Ammon's horn (tissue), 1 donor: Measurements from ENCODE around the gene AIG1.
"Not testable (repeated sequence)": the region's sequence is repeated elsewhere in the genome, so short reads cannot be mapped to it uniquely, and the experiment has no call there.

Experiments used
- DNase-seq: peaks from one replicate; pipeline ENCODE4 v3.0.0-alpha.2; 2016; ENCODE audit warnings: low spot score

The AIG1 gene

DNA sequence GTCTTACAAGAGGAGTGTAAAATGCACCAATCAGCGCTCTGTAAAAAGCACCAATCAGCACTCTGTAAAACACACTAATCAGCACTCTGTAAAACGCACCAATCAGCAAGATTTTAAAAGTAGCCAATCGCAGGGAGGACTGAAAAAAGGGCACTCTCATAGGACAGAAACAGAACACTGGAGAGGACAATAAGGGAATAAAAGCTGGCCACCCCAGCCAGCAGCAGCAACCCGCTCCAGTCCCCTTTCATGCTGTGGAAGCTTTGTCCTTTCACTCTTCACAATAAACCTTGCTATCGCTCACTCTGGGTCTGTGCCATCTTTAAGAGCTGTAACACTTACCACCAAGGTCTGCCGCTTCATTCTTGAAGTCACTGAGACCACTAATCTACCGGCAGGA is 1.7 kb upstream of the AIG1 start:
- DNase-seq, result peak; percentile 35

GRCh38 chr6:143059663-143060353 is 881 bp upstream of the AIG1 start:
- peak; percentile 7 for DNase-seq

DNA sequence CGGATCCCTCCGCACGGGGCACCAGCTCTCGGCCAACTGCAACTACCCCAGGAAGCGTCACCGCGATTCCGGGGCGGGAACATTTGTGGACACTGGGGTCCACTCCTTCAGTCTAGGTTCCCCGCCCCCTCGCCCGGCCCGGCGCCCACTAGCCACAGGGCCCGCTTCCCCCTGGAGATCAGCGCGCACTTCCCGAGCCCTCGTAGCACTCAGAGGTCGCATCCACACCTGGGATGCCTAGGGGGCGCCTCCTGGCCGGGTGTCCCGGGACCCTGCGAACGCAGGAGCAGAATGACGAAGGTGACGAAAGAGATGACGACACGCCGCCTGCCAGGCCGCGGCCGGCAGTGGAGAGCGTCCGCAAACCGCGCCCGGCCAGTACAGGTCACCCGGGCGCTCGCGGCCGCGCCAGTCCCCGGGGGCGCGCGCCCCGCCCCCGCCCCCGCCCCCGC is 309 bp upstream of the AIG1 start:
- peak; percentile 85 for DNase-seq

DNA sequence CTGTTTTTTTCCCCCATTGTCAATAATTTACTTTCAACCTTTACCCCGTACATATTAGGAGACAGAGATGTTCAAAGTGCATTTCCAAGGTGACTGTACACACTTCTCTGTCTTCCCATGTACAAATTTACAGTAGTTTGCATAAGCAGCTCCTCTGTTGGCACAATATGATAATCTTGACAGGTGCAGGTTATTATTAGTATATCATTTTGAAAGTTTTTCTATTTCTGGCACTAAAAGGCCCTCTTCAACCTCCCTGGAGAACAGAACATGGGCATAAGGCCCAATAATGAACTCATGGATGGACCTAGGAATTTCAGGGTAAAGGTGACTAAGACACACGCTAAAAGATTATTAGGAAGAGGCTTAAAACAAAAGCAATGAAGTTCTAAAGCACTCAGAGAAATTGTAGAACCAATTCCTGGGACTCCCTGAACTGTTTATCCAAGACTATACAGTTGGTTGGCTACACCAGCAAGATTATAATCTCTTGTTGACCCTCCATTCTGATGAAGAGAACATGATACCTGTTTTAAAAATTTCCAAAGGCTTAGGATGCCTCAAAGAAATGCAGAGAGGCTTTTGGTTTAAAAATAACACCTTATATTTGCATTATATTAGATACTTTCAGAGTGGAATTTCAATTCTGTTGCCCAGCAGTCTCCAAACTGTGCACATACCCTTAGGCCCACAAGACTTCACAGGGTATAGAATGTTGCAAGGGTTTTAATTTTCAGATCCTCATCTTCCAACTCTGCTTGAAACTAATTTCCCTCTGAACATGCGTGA is 1.1 kb downstream of the AIG1 start:
- DNase-seq, result peak; percentile 29

DNA sequence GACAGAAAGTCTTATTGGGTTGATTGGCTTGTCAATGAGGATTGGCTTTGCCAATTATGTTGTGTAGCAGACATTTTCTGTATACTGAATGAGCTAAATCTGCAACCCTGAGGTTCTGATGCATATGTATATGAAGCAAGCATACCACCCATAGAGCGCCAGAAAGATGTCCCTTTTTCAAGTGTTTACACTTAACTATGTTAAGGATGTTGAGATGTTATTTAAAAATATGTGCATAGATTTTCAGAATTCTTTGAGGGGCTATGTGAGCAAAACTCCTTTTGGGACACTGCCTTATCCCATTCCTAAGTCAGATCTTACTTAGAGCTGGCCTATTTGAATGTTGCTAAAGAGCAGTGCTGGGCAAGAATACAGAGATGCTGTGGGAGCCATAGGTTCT is 1.9 kb downstream of the AIG1 start:
- DNase-seq, result no peak

- no peak for DNase-seq
Measured at GRCh38 chr6:143063631-143064030, 2.9 kb downstream of the AIG1 start.

DNA sequence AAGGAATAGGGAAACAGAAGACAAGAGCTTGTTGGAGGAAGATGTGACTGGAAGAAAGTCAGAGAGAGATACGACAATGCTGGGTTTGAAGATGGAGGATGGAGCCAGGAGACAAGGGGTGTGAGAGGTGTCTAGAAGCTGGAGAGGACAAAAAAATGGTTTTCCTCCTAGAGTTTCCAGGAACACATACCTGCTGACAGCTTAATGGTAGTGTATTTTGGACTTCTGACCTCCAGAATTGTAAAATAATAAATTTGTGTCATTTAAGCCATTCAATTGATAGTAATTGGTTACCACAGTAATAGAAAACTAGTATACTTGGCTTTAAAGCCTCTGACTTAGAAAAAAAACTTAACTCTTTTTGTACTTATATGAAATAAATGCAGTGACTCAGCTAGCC is 3.6 kb downstream of the AIG1 start:
- no peak for DNase-seq

DNA sequence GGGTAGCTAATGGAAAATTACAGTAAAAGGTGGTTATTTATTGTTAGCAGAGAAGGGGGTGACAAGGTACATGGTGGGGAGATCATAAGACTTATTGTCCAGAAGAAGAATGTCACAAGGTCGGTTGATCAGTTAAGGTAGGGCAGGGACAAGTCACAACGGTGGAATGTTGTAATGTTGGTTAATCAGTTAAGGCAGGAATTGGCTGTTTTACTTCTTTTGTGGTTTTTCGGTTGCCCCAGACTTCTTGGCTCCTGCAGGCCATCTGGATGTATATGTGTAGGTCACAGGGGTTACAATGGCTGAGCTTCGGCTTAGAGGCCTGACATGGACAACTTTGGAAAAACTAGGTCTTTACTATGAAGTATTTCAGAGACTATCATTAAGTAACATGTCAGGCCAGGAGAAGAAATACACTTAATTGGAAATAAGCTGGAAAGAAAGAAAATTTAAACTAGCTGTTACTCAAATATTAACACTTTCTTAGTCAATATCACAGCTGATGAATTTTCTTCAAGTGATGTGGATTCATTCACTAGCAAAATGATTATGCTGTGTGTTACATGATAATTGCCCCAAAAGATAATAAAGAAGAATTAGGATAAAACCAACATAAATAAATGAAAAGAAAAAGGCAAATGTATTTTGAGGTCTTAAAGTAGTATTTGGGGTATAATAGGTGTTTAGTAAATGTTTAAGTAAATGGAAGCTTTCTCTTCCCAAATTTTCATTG is 4.4 kb downstream of the AIG1 start:
- no peak for DNase-seq

- no peak for DNase-seq
Measured at GRCh38 chr6:143068001-143068400, 7.3 kb downstream of the AIG1 start.

DNA sequence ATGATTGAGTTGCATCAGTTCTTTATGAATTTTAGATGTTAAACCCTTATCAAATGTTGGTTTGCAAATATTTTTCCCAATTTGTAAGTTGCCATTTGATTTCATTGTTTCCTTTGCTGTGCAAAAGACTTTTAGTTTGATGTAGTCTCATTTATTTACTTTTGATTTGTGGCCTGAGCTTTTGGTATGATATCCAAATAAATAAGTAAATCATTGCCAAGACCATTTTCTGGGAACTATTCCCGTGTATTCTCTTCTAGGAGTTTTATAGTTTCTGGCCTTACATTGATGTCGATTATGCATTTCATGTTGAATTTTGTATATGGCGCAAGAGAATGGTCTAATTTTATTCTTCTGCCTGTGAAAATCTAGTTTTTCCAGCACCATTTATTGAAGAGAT is 13.4 kb downstream of the AIG1 start:
- no peak for DNase-seq

DNA sequence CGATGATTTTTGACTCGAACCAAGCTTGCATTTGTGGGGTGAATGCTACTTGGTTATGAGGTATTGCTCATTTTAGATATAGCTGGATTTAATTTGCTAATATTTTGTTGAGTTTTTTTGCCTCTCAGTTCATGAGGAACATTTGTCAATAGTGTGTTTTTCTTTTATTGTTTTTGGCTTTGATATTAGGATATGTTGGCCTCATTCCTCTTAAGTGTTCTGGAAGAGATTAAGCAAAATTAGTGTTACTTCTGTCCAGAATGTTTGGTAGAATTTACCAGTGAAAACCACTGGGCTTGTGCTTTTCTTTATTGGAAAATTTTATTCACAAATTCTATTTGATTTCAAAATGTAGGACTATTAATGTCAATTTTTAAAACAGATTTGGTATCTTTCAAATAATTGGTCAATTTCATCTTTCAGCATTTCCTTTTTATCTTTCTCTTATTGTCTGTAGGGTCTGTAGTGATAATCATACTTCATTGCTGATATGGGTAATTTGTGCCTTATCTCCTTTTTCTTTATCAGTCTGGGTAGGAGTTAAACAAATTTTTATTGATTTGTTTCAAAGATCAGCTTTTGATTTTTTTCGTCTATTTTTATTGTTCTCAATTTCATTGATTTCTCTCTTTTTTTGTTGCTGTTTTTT is 14.1 kb downstream of the AIG1 start:
- no peak for DNase-seq

GRCh38 chr6:143078468-143079324 is 18.0 kb downstream of the AIG1 start:
- DNase-seq, result no peak

DNA sequence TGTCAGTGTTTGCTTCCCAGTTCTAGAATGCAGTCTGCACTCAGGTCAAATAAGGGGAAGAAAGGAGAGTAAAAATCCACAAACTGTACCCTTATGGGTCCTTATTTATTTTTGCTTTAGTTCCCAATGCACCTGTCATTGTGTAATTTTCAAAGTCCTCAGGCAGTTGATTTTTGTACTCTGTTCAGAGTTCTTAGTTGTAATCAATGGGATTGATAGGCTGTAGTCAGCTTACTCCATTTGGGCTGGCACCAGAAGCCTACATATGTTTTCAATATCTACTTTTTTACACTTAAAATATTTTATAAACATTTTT is 18.6 kb downstream of the AIG1 start:
- DNase-seq, result no peak

DNA sequence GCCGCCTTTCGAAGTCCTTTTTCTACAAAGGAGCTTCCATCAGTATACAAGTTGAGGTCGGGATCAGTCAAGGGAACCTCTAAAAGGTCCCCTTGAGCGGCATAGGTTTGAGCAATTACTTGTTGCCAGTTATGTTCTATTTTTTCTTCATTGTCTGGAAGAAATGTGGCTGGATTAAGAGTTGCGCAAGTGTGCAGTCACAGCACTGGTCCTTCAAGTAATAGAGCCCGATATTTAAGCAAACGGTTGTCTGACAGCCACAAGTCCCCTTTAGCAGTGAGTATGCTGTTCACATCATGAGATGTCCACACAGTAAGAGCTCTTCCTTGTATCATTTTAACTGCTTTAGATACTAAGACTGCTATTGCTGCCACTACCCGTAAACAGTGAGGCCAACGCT is 21.6 kb downstream of the AIG1 start:
- not testable (repeated sequence) for DNase-seq

DNA sequence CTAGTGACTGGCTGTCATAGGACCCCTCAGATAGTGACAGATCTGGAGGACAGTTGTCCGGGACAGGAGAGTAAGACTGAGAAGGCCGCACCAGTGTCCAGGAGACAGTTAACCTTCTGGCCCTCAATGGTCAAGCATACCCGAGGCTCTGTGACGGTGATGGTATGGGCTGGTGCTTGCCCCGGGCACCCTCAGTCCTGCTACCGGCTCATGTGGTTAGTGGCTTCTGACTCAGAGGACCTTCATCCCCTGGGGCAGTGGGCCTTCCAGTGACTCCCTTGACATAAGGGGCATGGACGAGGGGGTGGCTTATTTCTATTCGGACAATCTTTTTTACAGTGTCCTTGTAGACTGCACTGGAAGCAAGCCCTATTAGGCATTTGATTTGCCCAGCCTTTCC is 23.3 kb downstream of the AIG1 start:
- DNase-seq, result not testable (repeated sequence)

DNA sequence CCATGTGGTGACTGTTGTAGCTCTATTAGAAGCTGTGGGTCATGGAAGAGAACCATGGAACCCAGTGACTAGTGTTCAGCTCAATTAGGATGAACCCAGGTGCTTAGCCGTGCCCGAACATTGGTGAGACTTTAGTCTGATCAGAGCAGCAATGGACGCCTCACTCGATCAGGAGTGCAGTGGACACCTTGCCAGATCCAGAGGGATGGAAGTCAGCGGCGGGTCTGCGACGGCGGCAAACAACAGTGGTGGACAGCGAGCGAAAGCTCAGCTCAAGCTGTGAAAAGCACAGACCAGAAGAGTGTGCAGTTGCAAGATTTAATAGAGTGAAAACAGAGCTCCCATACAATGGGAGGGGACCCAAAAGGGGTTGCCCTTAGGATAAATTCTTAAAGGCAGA is 26.6 kb downstream of the AIG1 start:
- DNase-seq, result not testable (repeated sequence)

DNA sequence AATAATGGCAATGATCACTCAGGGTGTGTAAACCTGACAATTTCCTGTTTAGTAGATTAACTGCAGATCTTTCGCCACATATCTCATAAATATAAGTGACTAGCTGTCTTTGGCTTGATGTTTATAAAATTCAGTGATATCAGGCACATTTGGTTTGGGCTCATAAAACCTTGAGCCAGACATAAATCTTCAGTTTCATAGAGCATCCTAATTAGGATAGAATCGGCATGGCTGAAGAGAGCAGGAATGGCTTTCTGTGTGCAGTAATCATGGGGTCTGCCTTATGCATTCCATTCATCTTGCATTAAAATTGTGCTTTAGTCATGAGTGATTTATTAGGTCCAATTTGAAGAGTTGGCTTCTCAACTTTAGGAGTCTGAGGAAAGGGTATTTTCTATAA is 27.2 kb downstream of the AIG1 start:
- DNase-seq, result no peak

DNA sequence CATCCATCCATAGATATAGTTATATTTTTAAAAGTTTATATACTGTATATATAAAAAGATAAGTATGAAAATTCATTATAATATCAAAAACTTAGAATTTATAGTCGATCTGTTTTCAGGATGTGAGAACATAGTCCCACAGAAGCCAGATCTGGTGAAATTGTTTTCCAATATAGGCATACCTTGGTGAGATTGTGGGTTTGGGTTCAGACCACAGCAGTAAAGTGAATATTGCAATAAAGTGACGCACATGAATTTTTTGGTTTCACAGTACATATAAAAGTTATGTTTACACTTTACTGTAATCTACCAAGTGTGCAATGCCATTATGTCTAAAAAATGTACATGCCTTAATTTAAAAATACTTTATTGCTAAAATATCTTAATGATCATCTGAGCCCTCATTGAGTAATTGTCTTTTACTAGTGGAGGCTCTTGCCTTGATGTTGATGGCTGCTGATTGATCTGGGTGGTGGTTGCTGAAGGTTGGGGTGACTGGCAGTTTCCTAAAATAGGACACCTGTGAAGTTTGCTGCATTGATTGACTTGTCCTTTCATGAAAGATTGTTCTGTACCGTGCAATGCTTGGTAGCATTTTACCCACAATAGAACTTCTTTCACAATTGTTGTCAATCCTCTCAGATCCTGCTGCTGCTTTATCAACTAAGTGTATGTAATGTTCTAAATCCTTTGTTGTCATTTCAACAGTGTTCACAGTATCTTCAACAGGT is 29.8 kb downstream of the AIG1 start:
- no peak for DNase-seq

- no peak for DNase-seq
Measured at GRCh38 chr6:143092768-143093167, 32.1 kb downstream of the AIG1 start.

DNA sequence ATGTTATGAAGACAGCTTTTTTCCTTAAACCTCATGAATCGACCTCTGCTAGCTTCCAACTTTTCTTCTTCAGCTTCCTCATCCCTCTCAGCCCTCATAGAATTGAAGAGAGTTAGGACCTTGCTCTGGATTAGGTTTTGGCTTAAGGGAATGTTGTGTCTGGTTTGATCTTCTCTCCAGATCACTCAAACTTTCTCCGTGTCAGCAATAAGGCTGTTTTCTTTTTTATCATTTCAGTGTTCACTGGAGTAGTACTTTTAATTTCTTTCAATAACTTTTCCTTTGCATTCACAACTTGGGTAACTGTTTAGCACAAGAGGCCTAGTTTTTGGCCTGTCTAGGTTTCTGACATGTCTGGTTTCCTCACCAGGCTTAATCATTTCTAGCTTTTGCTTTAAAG is 32.6 kb downstream of the AIG1 start:
- DNase-seq, result no peak

DNA sequence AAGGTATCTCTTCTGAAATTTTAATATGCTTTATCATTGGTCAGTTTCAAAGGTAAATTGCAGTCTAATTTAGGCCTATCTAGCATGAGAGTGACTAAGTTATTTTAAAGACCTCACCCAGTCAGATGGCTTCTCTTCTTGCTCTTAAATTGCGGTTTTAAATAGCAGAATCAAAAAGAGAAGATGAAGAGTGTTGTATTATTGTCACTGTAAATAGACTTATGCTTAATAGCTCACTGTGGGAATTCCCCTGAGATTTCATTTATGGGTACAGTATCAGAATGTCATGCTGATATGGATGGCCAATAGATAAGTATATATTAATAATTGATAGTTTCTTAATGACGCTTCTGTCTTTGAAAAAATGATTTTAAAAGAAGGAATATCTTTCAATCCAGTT is 35.7 kb downstream of the AIG1 start:
- DNase-seq, result no peak
